Skin epidermis (tissue), 12 donors: ENCODE data around the gene CDKL2.
A peak's percentile ranks its signal among the peaks of the same experiment; 100 is the strongest.

Experiments used
- H3K27ac ChIP-seq, 21 experiments: fragments of 200-600 bp; sonication (generic) in 11 of 21; one replicate each; pipeline ENCODE4 v1.5.0; 2020; ENCODE audit warnings: mild to moderate bottlenecking in 3 of 21, inconsistent platforms in 2 of 21, moderate library complexity in 2 of 21
- H3K4me3 ChIP-seq, 7 experiments: fragments of 200-600 bp; sonication (generic) in 2 of 7; one replicate each; pipeline ENCODE4 v1.5.0; 2020; ENCODE audit warnings: inconsistent platforms in 2 of 7, mild to moderate bottlenecking in 2 of 7, moderate library complexity in 1 of 7

Gene CDKL2

GRCh38 chr4:75644095-75644494 lies 13.8 kb upstream of the CDKL2 start:
- Histone ChIP-seq H3K27ac (no peak overlapping the region), H3K4me3 (no peak overlapping the region)

GRCh38 chr4:75643651-75644050 lies 13.3 kb upstream of the CDKL2 start:
- H3K27ac ChIP-seq = no peak overlapping the region
- H3K4me3 ChIP-seq = no peak overlapping the region

GRCh38 chr4:75639124-75639695 lies 8.9 kb upstream of the CDKL2 start:
- no peak overlapping the region for H3K4me3 ChIP-seq
- no peak overlapping the region for H3K27ac ChIP-seq

GRCh38 chr4:75637827-75638226 lies 7.5 kb upstream of the CDKL2 start:
- Histone ChIP-seq H3K4me3 (no peak overlapping the region), H3K27ac (no peak overlapping the region)

GRCh38 chr4:75637176-75637575 lies 6.8 kb upstream of the CDKL2 start:
- Histone ChIP-seq H3K27ac (no peak overlapping the region), H3K4me3 (no peak overlapping the region)

- H3K27ac ChIP-seq = no peak overlapping the region
- no peak overlapping the region for H3K4me3 ChIP-seq
These were observed 4.6 kb upstream of the CDKL2 start for GRCh38 chr4:75634951-75635350.

- no peak overlapping the region for H3K27ac ChIP-seq
- H3K4me3 ChIP-seq = no peak overlapping the region
These were observed 4.0 kb upstream of the CDKL2 start for GRCh38 chr4:75634281-75634680.

- H3K27ac ChIP-seq = no peak overlapping the region
These were observed 3.5 kb upstream of the CDKL2 start for GRCh38 chr4:75633846-75634245.

GRCh38 chr4:75630937-75631329 lies 605 bp upstream of the CDKL2 start:
- peak overlapping the region in 4 of 21 experiments; percentile 10 to 56 (median 26) for H3K27ac ChIP-seq
- peak overlapping the region; percentile 26 to 58 (median 36) for H3K4me3 ChIP-seq

More at GRCh38 chr4:75633846-75634245, 3.5 kb upstream of the CDKL2 start:
- no peak overlapping the region for H3K4me3 ChIP-seq

- Histone ChIP-seq H3K27ac (no peak overlapping the region), H3K4me3 (no peak overlapping the region)
These were observed 1.1 kb downstream of the CDKL2 start for GRCh38 chr4:75629239-75629638.

- Histone ChIP-seq H3K4me3 (no peak overlapping the region), H3K27ac (no peak overlapping the region)
These were observed 7.3 kb downstream of the CDKL2 start for GRCh38 chr4:75623026-75623425.

- H3K27ac ChIP-seq = no peak overlapping the region
These were observed 8.6 kb downstream of the CDKL2 start for GRCh38 chr4:75621715-75622114.

GRCh38 chr4:75612306-75612705 lies 18.0 kb downstream of the CDKL2 start:
- Histone ChIP-seq H3K4me3 (no peak overlapping the region), H3K27ac (no peak overlapping the region)

More at GRCh38 chr4:75621715-75622114, 8.6 kb downstream of the CDKL2 start:
- H3K4me3 ChIP-seq = no peak overlapping the region

- no peak overlapping the region for H3K4me3 ChIP-seq
- no peak overlapping the region for H3K27ac ChIP-seq
These were observed 24.4 kb downstream of the CDKL2 start for GRCh38 chr4:75605928-75606327.

- no peak overlapping the region for H3K27ac ChIP-seq
- no peak overlapping the region for H3K4me3 ChIP-seq
These were observed 30.7 kb downstream of the CDKL2 start for GRCh38 chr4:75599647-75600046.

GRCh38 chr4:75598390-75598789 lies 31.9 kb downstream of the CDKL2 start:
- H3K4me3 ChIP-seq = no peak overlapping the region

GRCh38 chr4:75596061-75596460 lies 34.3 kb downstream of the CDKL2 start:
- no peak overlapping the region for H3K4me3 ChIP-seq
- H3K27ac ChIP-seq = no peak overlapping the region

More at GRCh38 chr4:75598390-75598789, 31.9 kb downstream of the CDKL2 start:
- no peak overlapping the region for H3K27ac ChIP-seq

GRCh38 chr4:75593393-75593792 lies 36.9 kb downstream of the CDKL2 start:
- Histone ChIP-seq H3K27ac (no peak overlapping the region), H3K4me3 (no peak overlapping the region)

GRCh38 chr4:75584067-75584466 lies 46.3 kb downstream of the CDKL2 start:
- H3K27ac ChIP-seq = no peak overlapping the region
- H3K4me3 ChIP-seq = no peak overlapping the region

- Histone ChIP-seq H3K4me3 (no peak overlapping the region), H3K27ac (no peak overlapping the region)
These were observed 62.6 kb downstream of the CDKL2 start for GRCh38 chr4:75567725-75568124.

GRCh38 chr4:75566911-75567310 lies 63.4 kb downstream of the CDKL2 start:
- Histone ChIP-seq H3K4me3 (no peak overlapping the region), H3K27ac (no peak overlapping the region)

- Histone ChIP-seq H3K27ac (no peak overlapping the region), H3K4me3 (no peak overlapping the region)
These were observed 64.8 kb downstream of the CDKL2 start for GRCh38 chr4:75565481-75565880.
